ENCODE data around the gene MRPS18B. TPM values are rescaled to one million over a fixed set of nuclear protein-coding genes. Genes with fewer than 3 reads are reported as not detected.

The MRPS18B gene
- polyA plus RNA-seq, 1 experiment: 56.6 TPM

- no peak for TF ChIP-seq CTCF (IDR thresholded peaks at IDR 0.05; ENCODE audit: low read depth, low read length)
- ChIA-PET CTCF (no interaction called here), POLR2A (interaction anchor here (0.9 to 1.4 kb wide), 3 partner anchors 18 to 35 kb away, joined by 3 to 6 read pairs (median 4); no protein-coding TSS in a partner anchor)
- H3K9me3 ChIP-seq (ENCODE audit: control insufficient read depth, insufficient read depth, low read length): no peaks in the 10 kb centered on the region; the same call in 1 of the 2 replicates
- H3K27ac ChIP-seq (ENCODE audit: low read depth, low read length): peak overlapping the region; percentile 68
- no peak for DNase-seq (ENCODE audit: low read depth, low spot score)
- H3K27me3 ChIP-seq (ENCODE audit: control insufficient read depth, insufficient read depth, low read length): no peaks in the 10 kb centered on the region
- peak overlapping the region; percentile 87 for H3K4me3 ChIP-seq (ENCODE audit: low read depth, low read length)
Measured at GRCh38 chr6:30647242-30648116, 29.8 kb downstream of the MRPS18B start.

GRCh38 chr6:30651143-30651542 is 33.5 kb downstream of the MRPS18B start:
- Histone ChIP-seq H3K27me3 (ENCODE audit: control insufficient read depth, insufficient read depth, low read length) (no peaks in the 10 kb centered on the region), H3K27ac (ENCODE audit: low read depth, low read length) (no peak overlapping the region), H3K9me3 (ENCODE audit: control insufficient read depth, insufficient read depth, low read length) (no peaks in the 10 kb centered on the region; the same call in 1 of the 2 replicates), H3K4me3 (ENCODE audit: low read depth, low read length) (no peak overlapping the region)
- no peak for TF ChIP-seq CTCF (IDR thresholded peaks at IDR 0.05; ENCODE audit: low read depth, low read length)
- ChIA-PET POLR2A (interaction anchor here (0.6 to 1.0 kb wide), 2 partner anchors 10 to 22 kb away, joined by 3 to 5 read pairs; no protein-coding TSS in a partner anchor), CTCF (interaction anchor here (0.7 to 0.9 kb wide), 2 partner anchors 9 to 21 kb away, joined by 3 to 4 read pairs; partner anchors contain the start of gene DHX16)
- DNase-seq (ENCODE audit: low read depth, low spot score): no peak

- DNase-seq (ENCODE audit: low read depth, low spot score): no peak
Measured at GRCh38 chr6:30654798-30655742, 37.4 kb downstream of the MRPS18B start.

GRCh38 chr6:30655743-30656094 is 38.1 kb downstream of the MRPS18B start:
- H3K4me3 ChIP-seq (ENCODE audit: low read depth, low read length): no peak overlapping the region
- H3K9me3 ChIP-seq (ENCODE audit: control insufficient read depth, insufficient read depth, low read length): no peaks in the 10 kb centered on the region
- H3K27me3 ChIP-seq (ENCODE audit: control insufficient read depth, insufficient read depth, low read length): no peaks in the 10 kb centered on the region
- TF ChIP-seq CTCF (IDR thresholded peaks at IDR 0.05; ENCODE audit: low read depth, low read length): no peak
- CTCF ChIA-PET: interaction anchor here (1.2 kb wide), 1 partner anchor 17 kb away, joined by 4 read pairs; the partner anchor contains the start of gene DHX16
- POLR2A ChIA-PET: no interaction called here
- peak overlapping the region; percentile 21 for H3K27ac ChIP-seq (ENCODE audit: low read depth, low read length)
- DNase-seq (ENCODE audit: low read depth, low spot score): no peak

More at GRCh38 chr6:30654798-30655742, 37.4 kb downstream of the MRPS18B start:
- Histone ChIP-seq H3K4me3 (ENCODE audit: low read depth, low read length) (no peak overlapping the region), H3K27ac (ENCODE audit: low read depth, low read length) (no peak overlapping the region), H3K27me3 (ENCODE audit: control insufficient read depth, insufficient read depth, low read length) (no peaks in the 10 kb centered on the region), H3K9me3 (ENCODE audit: control insufficient read depth, insufficient read depth, low read length) (no peaks in the 10 kb centered on the region)
- CTCF ChIA-PET: interaction anchor here (0.5 to 1.2 kb wide), 2 partner anchors 17 to 686 kb away, joined by 3 to 4 read pairs; partner anchors contain the start of gene DHX16
- POLR2A ChIA-PET: no interaction called here
- TF ChIP-seq CTCF (IDR thresholded peaks at IDR 0.05; ENCODE audit: low read depth, low read length): no peak
